Dedifferentiated amniotic fluid mesenchymal stem cell (primary cell): ENCODE measurements around the gene ARID1B.
"Not testable (repeated sequence)": the region's sequence is repeated elsewhere in the genome, so short reads cannot be mapped to it uniquely, and the experiment has no call there.

Source experiments
- DNase-seq: peaks from one replicate; pipeline ENCODE4 v3.0.0-alpha.2; 2016; ENCODE audit errors: extremely low spot score

Gene ARID1B

GRCh38 chr6:156957931-156958547 is 180.9 kb downstream of the ARID1B start:
- DNase-seq = no peak

- no peak for DNase-seq
These were observed 183.3 kb downstream of the ARID1B start for GRCh38 chr6:156960525-156960924.

- no peak for DNase-seq
These were observed 184.2 kb downstream of the ARID1B start for GRCh38 chr6:156961282-156961892.

GRCh38 chr6:156963712-156964700 is 186.8 kb downstream of the ARID1B start:
- DNase-seq = peak; percentile 68

GRCh38 chr6:156967852-156968251 is 190.7 kb downstream of the ARID1B start:
- no peak for DNase-seq

- no peak for DNase-seq
These were observed 192.1 kb downstream of the ARID1B start for GRCh38 chr6:156969233-156969632.

- no peak for DNase-seq
These were observed 193.5 kb downstream of the ARID1B start for GRCh38 chr6:156970595-156971112.

GRCh38 chr6:156971153-156971885 is 194.1 kb downstream of the ARID1B start:
- no peak for DNase-seq

- no peak for DNase-seq
These were observed 195.0 kb downstream of the ARID1B start for GRCh38 chr6:156972145-156972544.

- no peak for DNase-seq
These were observed 197.7 kb downstream of the ARID1B start for GRCh38 chr6:156974830-156975261.

GRCh38 chr6:156975414-156975813 is 198.2 kb downstream of the ARID1B start:
- no peak for DNase-seq

GRCh38 chr6:156976216-156977127 is 199.3 kb downstream of the ARID1B start:
- no peak for DNase-seq

- no peak for DNase-seq
These were observed 200.5 kb downstream of the ARID1B start for GRCh38 chr6:156977527-156978291.

- no peak for DNase-seq
These were observed 201.8 kb downstream of the ARID1B start for GRCh38 chr6:156978948-156979347.

GRCh38 chr6:156980515-156980914 is 203.3 kb downstream of the ARID1B start:
- DNase-seq = no peak

GRCh38 chr6:156980948-156981347 is 203.8 kb downstream of the ARID1B start:
- no peak for DNase-seq

- no peak for DNase-seq
These were observed 205.0 kb downstream of the ARID1B start for GRCh38 chr6:156982168-156982567.

GRCh38 chr6:156982864-156983263 is 205.7 kb downstream of the ARID1B start:
- DNase-seq = not testable (repeated sequence)

- DNase-seq = no peak
These were observed 207.1 kb downstream of the ARID1B start for GRCh38 chr6:156984178-156984738.
